Activated naive CD4-positive, alpha-beta T cell treated with anti-CD3 and anti-CD28 coated beads for 36 hours (primary cell): ENCODE measurements around the gene ADAD1. TPM values are rescaled to one million over a fixed set of nuclear protein-coding genes. Genes with fewer than 3 reads are reported as not detected.
"Not testable (repeated sequence)": the region's sequence is repeated elsewhere in the genome, so short reads cannot be mapped to it uniquely, and the experiment has no call there.

ENCODE experiments used
- CTCF ChIA-PET: fragments of 350-600 bp; sonication (Branson Sonifier 250); formaldehyde crosslinking; loops from one replicate; lab custom pipeline; 2021; ENCODE audit warnings: antibody characterized with exemption; lab: Charles Lee
- DNase-seq: peaks from one replicate; pipeline ENCODE4 v3.0.0-alpha.2; 2020
- H3K27ac Mint-ChIP-seq: one replicate; pipeline ENCODE4 v1.8.0; 2021; ENCODE audit warnings: mild to moderate bottlenecking, mixed read lengths
- H3K27me3 Mint-ChIP-seq: one replicate; pipeline ENCODE4 v1.8.0; 2021; ENCODE audit warnings: low read depth, mixed read lengths
- H3K36me3 Mint-ChIP-seq: one replicate; pipeline ENCODE4 v1.8.0; 2021; ENCODE audit warnings: low read depth, mixed read lengths
- H3K4me1 Mint-ChIP-seq: one replicate; pipeline ENCODE4 v1.8.0; 2021; ENCODE audit warnings: low read depth, mixed read lengths
- H3K4me3 Mint-ChIP-seq: one replicate; pipeline ENCODE4 v1.8.0; 2021; ENCODE audit warnings: mild to moderate bottlenecking, moderate library complexity, mixed read lengths
- H3K9me3 Mint-ChIP-seq: one replicate; pipeline ENCODE4 v1.8.0; 2021; ENCODE audit warnings: mixed read lengths
- intact Hi-C: fragments of 100-400 bp; cut with micrococcal nuclease; formaldehyde crosslinking; loops from one replicate; pipeline ENCODE4 v1.15.1; 2023
- total RNA-seq, 2 experiments: library from RNA; stranded (reverse); gene quantifications; one replicate each; pipeline ENCODE4 v1.2.3, GENCODE V29; 2021

ADAD1 gene
- total RNA-seq, result not detected

DNA sequence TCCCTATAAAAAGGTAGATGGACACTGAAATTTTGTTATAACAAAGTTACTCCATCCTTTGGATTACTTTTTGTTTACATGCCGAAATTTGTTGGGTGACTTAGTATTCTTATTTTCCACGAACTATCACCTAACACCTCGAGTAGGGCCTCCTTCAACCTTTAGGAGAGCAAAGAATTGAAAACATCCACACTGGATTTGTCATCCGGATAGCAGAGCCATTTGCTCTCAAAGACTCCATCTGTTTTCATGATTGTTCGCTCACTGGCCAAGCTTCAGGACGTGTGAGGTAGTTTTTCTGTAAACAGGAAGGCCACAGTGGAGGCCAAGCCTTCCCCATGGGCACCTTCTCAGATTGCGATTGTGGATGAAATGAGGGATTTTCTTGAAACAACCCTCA, at the start of gene ADAD1:
TSS of gene ADAD1 (plus strand) at position 301 of the 400 bp plus-strand sequence. CDS start 1,059 bp downstream, outside the sequence.
- H3K27me3 Mint-ChIP-seq, result no peaks in the 10 kb centered on the region
- no peaks in the 10 kb centered on the region for H3K9me3 Mint-ChIP-seq
- no peak within 1 kb of the TSS for H3K27ac Mint-ChIP-seq
- CTCF ChIA-PET, result no interaction called here
- peaks cover 2% of the 10 kb centered on the region for H3K36me3 Mint-ChIP-seq
- DNase-seq, result no peak
- H3K4me1 Mint-ChIP-seq, result no peaks in the 10 kb centered on the region
- no peak within 1 kb of the TSS for H3K4me3 Mint-ChIP-seq
- intact Hi-C loops, result no loop called here

DNA sequence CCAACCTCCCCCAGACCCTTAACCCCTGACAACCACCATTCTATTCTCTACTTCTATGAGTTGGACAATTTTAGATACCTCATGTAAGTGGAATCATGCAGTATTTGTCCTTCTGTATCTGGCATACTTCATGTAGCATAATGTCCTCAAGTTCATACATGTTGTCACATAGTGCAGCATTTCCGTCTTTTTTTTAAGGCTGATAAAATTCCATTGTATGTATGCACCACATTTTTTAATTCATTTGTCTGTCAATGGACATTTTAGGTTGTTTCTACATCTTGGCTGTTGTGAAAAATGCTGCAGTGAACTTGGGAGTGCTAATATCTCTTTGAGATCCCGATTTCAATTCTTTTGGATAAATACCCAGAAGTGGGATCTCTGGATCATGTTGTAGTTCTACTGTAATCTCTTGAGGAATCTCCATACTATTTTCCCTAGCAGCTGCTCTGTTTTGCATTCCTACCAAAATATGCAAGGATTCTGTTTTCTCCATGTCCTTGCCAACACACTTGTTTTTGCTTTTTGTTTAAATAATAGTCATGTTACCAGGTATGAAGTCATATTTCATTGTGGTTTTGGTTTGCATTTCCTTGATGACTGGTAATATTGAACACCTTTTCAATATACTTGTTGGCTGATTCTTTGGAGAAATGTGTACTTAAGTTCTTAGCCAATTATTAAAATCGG, 48.8 kb upstream of the ADAD1 start:
- Mint-ChIP-seq H3K27ac (no peak overlapping the region), H3K27me3 (no peaks in the 10 kb centered on the region), H3K4me3 (no peak overlapping the region), H3K4me1 (peaks cover 2% of the 10 kb centered on the region), H3K9me3 (no peaks in the 10 kb centered on the region), H3K36me3 (peaks cover 19% of the 10 kb centered on the region)
- intact Hi-C loops, result no loop called here
- DNase-seq, result no peak
- CTCF ChIA-PET, result no interaction called here

- no peak overlapping the region for H3K4me3 Mint-ChIP-seq
- H3K27ac Mint-ChIP-seq, result no peak overlapping the region
- CTCF ChIA-PET, result no interaction called here
- peaks cover 20% of the 10 kb centered on the region for H3K36me3 Mint-ChIP-seq
- no peak for DNase-seq
- peaks cover 2% of the 10 kb centered on the region for H3K4me1 Mint-ChIP-seq
- H3K27me3 Mint-ChIP-seq, result no peaks in the 10 kb centered on the region
- no peaks in the 10 kb centered on the region for H3K9me3 Mint-ChIP-seq
- intact Hi-C loops, result no loop called here
These were observed 47.6 kb upstream of the ADAD1 start for GRCh38 chr4:122331195-122331594.

DNA sequence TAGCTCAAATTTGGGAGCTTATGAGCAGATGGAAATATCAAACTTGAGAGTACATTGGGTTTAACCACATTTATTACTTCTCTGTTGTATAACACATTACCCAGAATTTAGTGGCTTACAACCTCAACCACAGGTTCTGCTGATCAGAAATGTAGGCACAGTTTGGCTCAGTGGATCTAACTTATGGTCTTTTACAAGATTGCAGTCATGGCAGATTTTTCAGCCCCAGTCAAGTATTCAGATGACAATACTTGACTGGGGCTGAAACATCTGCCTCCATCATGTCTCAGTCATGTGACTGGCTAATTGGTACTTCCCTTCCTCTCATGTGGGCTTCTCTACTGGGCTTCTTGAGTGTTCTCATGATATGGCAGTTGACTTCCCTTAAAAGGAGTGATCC, 44.0 kb upstream of the ADAD1 start:
- no peak for DNase-seq
- CTCF ChIA-PET, result interaction anchor here (1.3 kb wide), 1 partner anchor 10 kb away, joined by 3 read pairs; no protein-coding TSS in a partner anchor
- H3K4me3 Mint-ChIP-seq, result no peak overlapping the region
- no peak overlapping the region for H3K27ac Mint-ChIP-seq
- no peaks in the 10 kb centered on the region for H3K9me3 Mint-ChIP-seq
- intact Hi-C loops, result no loop called here
- H3K36me3 Mint-ChIP-seq, result peaks cover 20% of the 10 kb centered on the region
- no peaks in the 10 kb centered on the region for H3K27me3 Mint-ChIP-seq
- H3K4me1 Mint-ChIP-seq, result peaks cover 2% of the 10 kb centered on the region

DNA sequence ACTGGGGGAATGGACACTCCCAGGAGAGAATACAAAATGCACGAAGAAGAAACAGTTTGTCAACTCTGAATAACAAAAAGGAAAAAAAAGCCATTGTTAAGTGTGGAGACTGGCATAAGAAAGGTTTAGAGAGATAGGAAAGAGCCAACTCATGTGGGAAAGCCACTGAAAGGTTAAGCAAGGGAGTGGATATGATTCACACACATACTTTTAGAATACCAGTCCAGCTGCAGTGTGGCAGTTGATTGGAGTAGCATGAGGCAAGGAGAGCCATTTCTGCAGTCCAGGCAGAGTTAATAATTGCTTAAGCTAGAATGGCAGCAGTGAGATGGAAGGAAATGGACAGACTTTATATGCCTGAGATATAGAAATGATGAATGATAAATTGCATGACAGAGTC, 36.9 kb upstream of the ADAD1 start:
- Mint-ChIP-seq H3K9me3 (no peaks in the 10 kb centered on the region), H3K36me3 (peaks cover 5% of the 10 kb centered on the region), H3K4me3 (no peak overlapping the region), H3K4me1 (no peaks in the 10 kb centered on the region), H3K27me3 (no peaks in the 10 kb centered on the region), H3K27ac (no peak overlapping the region)
- intact Hi-C loops, result no loop called here
- DNase-seq, result no peak
- CTCF ChIA-PET, result interaction anchor here (0.6 kb wide), 1 partner anchor 15 kb away, joined by 3 read pairs; no protein-coding TSS in a partner anchor

GRCh38 chr4:122346036-122346435, 32.8 kb upstream of the ADAD1 start:
- Mint-ChIP-seq H3K27ac (no peak overlapping the region), H3K4me1 (no peaks in the 10 kb centered on the region), H3K27me3 (no peaks in the 10 kb centered on the region), H3K4me3 (no peak overlapping the region), H3K9me3 (no peaks in the 10 kb centered on the region), H3K36me3 (peaks cover 23% of the 10 kb centered on the region)
- intact Hi-C loops, result no loop called here
- CTCF ChIA-PET, result no interaction called here
- no peak for DNase-seq

- Mint-ChIP-seq H3K27ac (no peak overlapping the region), H3K27me3 (no peaks in the 10 kb centered on the region), H3K36me3 (peaks cover 25% of the 10 kb centered on the region), H3K4me3 (no peak overlapping the region), H3K4me1 (no peaks in the 10 kb centered on the region), H3K9me3 (no peaks in the 10 kb centered on the region)
- CTCF ChIA-PET, result no interaction called here
- intact Hi-C loops, result no loop called here
- DNase-seq, result no peak
These were observed 32.3 kb upstream of the ADAD1 start for GRCh38 chr4:122346503-122346902.

DNA sequence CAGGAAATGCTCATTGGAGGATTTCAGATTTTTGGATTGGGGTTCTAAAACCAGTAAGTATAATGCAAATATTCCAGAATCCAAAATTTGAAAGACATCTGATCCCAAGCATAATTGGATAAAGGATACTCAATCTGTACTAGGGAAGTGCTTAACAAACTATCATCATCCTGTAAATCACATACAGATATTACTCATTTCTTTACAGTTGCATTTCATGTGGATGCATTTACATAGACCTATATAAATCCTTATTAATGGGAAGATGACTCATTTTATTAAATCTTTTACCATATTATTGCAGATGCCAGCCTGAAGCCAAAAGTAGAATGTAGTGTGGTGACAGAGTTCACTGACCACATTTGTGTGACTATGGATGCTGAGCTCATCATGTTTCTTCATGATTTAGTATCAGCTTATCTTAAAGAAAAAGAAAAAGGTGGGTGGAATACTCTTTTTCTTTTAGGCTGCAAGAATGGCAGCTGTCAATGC, 22.4 kb upstream of the ADAD1 start:
- no peak for DNase-seq
- intact Hi-C loops, result no loop called here
- Mint-ChIP-seq H3K36me3 (peaks cover 26% of the 10 kb centered on the region), H3K9me3 (no peaks in the 10 kb centered on the region), H3K4me3 (no peak overlapping the region), H3K27ac (no peak overlapping the region), H3K27me3 (no peaks in the 10 kb centered on the region), H3K4me1 (no peaks in the 10 kb centered on the region)
- CTCF ChIA-PET, result interaction anchor here (0.7 to 1.3 kb wide), 2 partner anchors 8 to 186 kb away, joined by 3 to 5 read pairs; no protein-coding TSS in a partner anchor

GRCh38 chr4:122360754-122361153, 18.1 kb upstream of the ADAD1 start:
- DNase-seq, result no peak
- intact Hi-C loops, result no loop called here
- H3K27ac Mint-ChIP-seq, result no peak overlapping the region
- H3K27me3 Mint-ChIP-seq, result no peaks in the 10 kb centered on the region
- no peak overlapping the region for H3K4me3 Mint-ChIP-seq
- H3K4me1 Mint-ChIP-seq, result no peaks in the 10 kb centered on the region
- CTCF ChIA-PET, result interaction anchor here (0.5 kb wide), 1 partner anchor 243 kb away, joined by 4 read pairs; no protein-coding TSS in a partner anchor
- H3K36me3 Mint-ChIP-seq, result peaks cover 21% of the 10 kb centered on the region
- H3K9me3 Mint-ChIP-seq, result peaks cover 3% of the 10 kb centered on the region

DNA sequence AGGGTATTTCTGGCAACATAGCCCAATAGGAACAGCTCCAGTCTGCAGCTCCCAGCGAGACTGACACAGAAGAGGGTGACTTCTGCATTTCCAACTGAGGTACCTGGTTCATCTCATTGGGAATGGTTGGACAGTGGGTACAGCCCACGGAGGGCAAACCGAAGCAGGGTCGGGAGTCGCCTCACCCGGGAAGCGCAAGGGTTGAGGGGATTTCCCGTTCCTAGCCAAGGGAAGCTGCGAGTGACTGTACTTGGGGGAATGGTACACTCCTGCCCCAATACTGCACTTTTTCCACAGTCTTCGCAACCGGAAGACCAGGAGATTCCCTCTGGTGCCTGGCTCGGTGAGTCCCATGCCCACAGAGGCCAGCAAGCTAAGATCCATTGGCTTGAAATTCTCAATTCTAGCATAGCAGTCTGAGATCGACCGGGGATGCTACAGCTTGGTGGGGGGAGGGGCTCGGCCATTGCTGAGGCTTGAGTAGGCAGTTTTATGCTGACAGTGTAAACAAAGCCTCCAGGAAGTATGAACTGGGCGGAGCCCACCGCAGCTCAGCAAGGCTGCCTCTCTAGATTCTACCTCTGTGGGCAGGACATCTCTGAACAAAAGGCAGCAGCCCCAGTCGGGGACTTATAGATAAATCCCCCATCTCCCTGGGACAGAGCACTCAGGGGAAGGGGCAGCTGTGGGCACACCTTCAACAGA, 14.0 kb upstream of the ADAD1 start:
- Mint-ChIP-seq H3K9me3 (peaks cover 20% of the 10 kb centered on the region), H3K4me1 (no peaks in the 10 kb centered on the region), H3K27me3 (no peaks in the 10 kb centered on the region), H3K4me3 (no peak overlapping the region), H3K36me3 (peaks cover 17% of the 10 kb centered on the region), H3K27ac (no peak overlapping the region)
- intact Hi-C loops, result no loop called here
- DNase-seq, result no peak
- CTCF ChIA-PET, result interaction anchor here (1.1 kb wide), 1 partner anchor 9 kb away, joined by 5 read pairs; no protein-coding TSS in a partner anchor

- H3K4me3 Mint-ChIP-seq, CTCF ChIA-PET, H3K36me3 Mint-ChIP-seq, intact Hi-C loops, H3K4me1 Mint-ChIP-seq, H3K27ac Mint-ChIP-seq, DNase-seq, H3K27me3 Mint-ChIP-seq: not testable (repeated sequence)
- H3K9me3 Mint-ChIP-seq, result peaks cover 23% of the 10 kb centered on the region
These were observed 10.0 kb upstream of the ADAD1 start for GRCh38 chr4:122368786-122369185.

GRCh38 chr4:122377352-122377751, 1.5 kb upstream of the ADAD1 start:
- Mint-ChIP-seq H3K27ac (no peak overlapping the region), H3K4me1 (no peaks in the 10 kb centered on the region), H3K36me3 (peaks cover 2% of the 10 kb centered on the region), H3K9me3 (no peaks in the 10 kb centered on the region), H3K27me3 (no peaks in the 10 kb centered on the region), H3K4me3 (no peak overlapping the region)
- DNase-seq, result no peak
- CTCF ChIA-PET, result no interaction called here
- intact Hi-C loops, result no loop called here
